GM23338 (cell line): ENCODE measurements around the gene RDH12.

Experiments
- CREB1 ChIP-seq: fragments of 250-450 bp; sonication (Bioruptor Pico); IDR thresholded peaks from 2 replicates; pipeline ENCODE4 v1.5.0; 2020; ENCODE audit warnings: low read depth, mild to moderate bottlenecking, moderate library complexity
- EZH2 ChIP-seq: fragments of 200-600 bp; sonication (generic); IDR thresholded peaks from one replicate; pipeline ENCODE4 v1.8.0; 2017; ENCODE audit warnings: antibody characterized with exemption, mild to moderate bottlenecking, low read depth; ENCODE audit not compliant: unreplicated experiment
- EZH2phosphoT487 ChIP-seq: fragments of 200-600 bp; sonication (generic); IDR thresholded peaks from one replicate; pipeline ENCODE4 v1.8.1; 2018; ENCODE audit warnings: antibody characterized with exemption; ENCODE audit not compliant: unreplicated experiment
- JUNB ChIP-seq: IDR thresholded peaks from one replicate; pipeline ENCODE4 v1.6.1; 2016; ENCODE audit warnings: antibody characterized with exemption; ENCODE audit not compliant: unreplicated experiment
- NANOG ChIP-seq: IDR thresholded peaks from 2 replicates; pipeline ENCODE4 v1.6.1; 2016; ENCODE audit warnings: antibody characterized with exemption, borderline replicate concordance
- POLR2AphosphoS5 ChIP-seq: IDR thresholded peaks from 2 replicates; pipeline ENCODE4 v1.6.1; 2016; ENCODE audit warnings: antibody characterized with exemption, low read depth
- REST ChIP-seq: IDR thresholded peaks from one replicate; pipeline ENCODE4 v1.6.1; 2018; ENCODE audit warnings: antibody characterized with exemption; ENCODE audit not compliant: unreplicated experiment
- TF ChIP-seq, protein P1 (sequence below), 2 experiments: fragments of 200-600 bp in 1 of 2; sonication (generic) in 1 of 2; conservative IDR thresholded peaks; 2 replicates each; pipeline versions ENCODE4 v1.5.1 to v1.6.1; 2016 to 2017; ENCODE audit warnings: antibody characterized with exemption in 2 of 2, low read depth in 2 of 2, mild to moderate bottlenecking in 2 of 2, moderate library complexity in 1 of 2
- TF ChIP-seq, protein P2 (sequence below): fragments of 250-450 bp; sonication (Bioruptor Pico); IDR thresholded peaks from 2 replicates; pipeline ENCODE4 v1.5.0; 2020; ENCODE audit warnings: mild to moderate bottlenecking, moderate library complexity

- TF ChIP-seq, protein P1, sequence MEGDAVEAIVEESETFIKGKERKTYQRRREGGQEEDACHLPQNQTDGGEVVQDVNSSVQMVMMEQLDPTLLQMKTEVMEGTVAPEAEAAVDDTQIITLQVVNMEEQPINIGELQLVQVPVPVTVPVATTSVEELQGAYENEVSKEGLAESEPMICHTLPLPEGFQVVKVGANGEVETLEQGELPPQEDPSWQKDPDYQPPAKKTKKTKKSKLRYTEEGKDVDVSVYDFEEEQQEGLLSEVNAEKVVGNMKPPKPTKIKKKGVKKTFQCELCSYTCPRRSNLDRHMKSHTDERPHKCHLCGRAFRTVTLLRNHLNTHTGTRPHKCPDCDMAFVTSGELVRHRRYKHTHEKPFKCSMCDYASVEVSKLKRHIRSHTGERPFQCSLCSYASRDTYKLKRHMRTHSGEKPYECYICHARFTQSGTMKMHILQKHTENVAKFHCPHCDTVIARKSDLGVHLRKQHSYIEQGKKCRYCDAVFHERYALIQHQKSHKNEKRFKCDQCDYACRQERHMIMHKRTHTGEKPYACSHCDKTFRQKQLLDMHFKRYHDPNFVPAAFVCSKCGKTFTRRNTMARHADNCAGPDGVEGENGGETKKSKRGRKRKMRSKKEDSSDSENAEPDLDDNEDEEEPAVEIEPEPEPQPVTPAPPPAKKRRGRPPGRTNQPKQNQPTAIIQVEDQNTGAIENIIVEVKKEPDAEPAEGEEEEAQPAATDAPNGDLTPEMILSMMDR (conservative IDR thresholded peaks at IDR 0.05; ENCODE audit: low read depth in 2 of 2): no peak
- no peak for TF ChIP-seq EZH2phosphoT487
- TF ChIP-seq CREB1 (CRISPR knock-in tag): no peak
- TF ChIP-seq EZH2: no peak
- no peak for TF ChIP-seq POLR2AphosphoS5
- TF ChIP-seq NANOG: no peak
- no peak for TF ChIP-seq REST
- TF ChIP-seq JUNB: no peak
- TF ChIP-seq, protein P2, sequence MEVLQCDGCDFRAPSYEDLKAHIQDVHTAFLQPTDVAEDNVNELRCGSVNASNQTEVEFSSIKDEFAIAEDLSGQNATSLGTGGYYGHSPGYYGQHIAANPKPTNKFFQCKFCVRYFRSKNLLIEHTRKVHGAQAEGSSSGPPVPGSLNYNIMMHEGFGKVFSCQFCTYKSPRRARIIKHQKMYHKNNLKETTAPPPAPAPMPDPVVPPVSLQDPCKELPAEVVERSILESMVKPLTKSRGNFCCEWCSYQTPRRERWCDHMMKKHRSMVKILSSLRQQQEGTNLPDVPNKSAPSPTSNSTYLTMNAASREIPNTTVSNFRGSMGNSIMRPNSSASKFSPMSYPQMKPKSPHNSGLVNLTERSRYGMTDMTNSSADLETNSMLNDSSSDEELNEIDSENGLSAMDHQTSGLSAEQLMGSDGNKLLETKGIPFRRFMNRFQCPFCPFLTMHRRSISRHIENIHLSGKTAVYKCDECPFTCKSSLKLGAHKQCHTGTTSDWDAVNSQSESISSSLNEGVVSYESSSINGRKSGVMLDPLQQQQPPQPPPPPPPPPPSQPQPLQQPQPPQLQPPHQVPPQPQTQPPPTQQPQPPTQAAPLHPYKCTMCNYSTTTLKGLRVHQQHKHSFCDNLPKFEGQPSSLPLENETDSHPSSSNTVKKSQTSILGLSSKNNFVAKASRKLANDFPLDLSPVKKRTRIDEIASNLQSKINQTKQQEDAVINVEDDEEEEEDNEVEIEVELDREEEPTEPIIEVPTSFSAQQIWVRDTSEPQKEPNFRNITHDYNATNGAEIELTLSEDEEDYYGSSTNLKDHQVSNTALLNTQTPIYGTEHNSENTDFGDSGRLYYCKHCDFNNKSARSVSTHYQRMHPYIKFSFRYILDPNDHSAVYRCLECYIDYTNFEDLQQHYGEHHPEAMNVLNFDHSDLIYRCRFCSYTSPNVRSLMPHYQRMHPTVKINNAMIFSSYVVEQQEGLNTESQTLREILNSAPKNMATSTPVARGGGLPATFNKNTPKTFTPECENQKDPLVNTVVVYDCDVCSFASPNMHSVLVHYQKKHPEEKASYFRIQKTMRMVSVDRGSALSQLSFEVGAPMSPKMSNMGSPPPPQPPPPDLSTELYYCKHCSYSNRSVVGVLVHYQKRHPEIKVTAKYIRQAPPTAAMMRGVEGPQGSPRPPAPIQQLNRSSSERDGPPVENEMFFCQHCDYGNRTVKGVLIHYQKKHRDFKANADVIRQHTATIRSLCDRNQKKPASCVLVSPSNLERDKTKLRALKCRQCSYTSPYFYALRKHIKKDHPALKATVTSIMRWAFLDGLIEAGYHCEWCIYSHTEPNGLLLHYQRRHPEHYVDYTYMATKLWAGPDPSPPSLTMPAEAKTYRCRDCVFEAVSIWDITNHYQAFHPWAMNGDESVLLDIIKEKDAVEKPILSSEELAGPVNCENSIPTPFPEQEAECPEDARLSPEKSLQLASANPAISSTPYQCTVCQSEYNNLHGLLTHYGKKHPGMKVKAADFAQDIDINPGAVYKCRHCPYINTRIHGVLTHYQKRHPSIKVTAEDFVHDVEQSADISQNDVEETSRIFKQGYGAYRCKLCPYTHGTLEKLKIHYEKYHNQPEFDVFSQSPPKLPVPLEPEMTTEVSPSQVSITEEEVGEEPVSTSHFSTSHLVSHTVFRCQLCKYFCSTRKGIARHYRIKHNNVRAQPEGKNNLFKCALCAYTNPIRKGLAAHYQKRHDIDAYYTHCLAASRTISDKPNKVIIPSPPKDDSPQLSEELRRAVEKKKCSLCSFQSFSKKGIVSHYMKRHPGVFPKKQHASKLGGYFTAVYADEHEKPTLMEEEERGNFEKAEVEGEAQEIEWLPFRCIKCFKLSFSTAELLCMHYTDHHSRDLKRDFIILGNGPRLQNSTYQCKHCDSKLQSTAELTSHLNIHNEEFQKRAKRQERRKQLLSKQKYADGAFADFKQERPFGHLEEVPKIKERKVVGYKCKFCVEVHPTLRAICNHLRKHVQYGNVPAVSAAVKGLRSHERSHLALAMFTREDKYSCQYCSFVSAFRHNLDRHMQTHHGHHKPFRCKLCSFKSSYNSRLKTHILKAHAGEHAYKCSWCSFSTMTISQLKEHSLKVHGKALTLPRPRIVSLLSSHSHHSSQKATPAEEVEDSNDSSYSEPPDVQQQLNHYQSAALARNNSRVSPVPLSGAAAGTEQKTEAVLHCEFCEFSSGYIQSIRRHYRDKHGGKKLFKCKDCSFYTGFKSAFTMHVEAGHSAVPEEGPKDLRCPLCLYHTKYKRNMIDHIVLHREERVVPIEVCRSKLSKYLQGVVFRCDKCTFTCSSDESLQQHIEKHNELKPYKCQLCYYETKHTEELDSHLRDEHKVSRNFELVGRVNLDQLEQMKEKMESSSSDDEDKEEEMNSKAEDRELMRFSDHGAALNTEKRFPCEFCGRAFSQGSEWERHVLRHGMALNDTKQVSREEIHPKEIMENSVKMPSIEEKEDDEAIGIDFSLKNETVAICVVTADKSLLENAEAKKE (CRISPR knock-in tag): no peak
Measured at GRCh38 chr14:67744046-67744445, 42.4 kb downstream of the RDH12 start.
